NT2/D1 (cell line): ENCODE results near the gene AHNAK2.
"Not testable (repeated sequence)": the region's sequence is repeated elsewhere in the genome, so short reads cannot be mapped to it uniquely, and the experiment has no call there.

Experiments used
- DNase-seq: peaks from one replicate; pipeline ENCODE4 v3.0.0-alpha.2; 2011; ENCODE audit warnings: low read depth, low spot score
- H3K27me3 ChIP-seq: 2 replicates; pipeline ENCODE4 v1.6.0; 2011; ENCODE audit warnings: mild to moderate bottlenecking; ENCODE audit not compliant: insufficient read length, insufficient read depth
- H3K36me3 ChIP-seq: 2 replicates; pipeline ENCODE4 v1.6.1; 2011; ENCODE audit warnings: mild to moderate bottlenecking, low read length, mixed read lengths; ENCODE audit not compliant: insufficient read depth, insufficient read length
- H3K4me1 ChIP-seq: 2 replicates; pipeline ENCODE4 v1.5.1; 2011; ENCODE audit not compliant: insufficient read depth, insufficient read length
- H3K4me3 ChIP-seq: 2 replicates; pipeline ENCODE4 v1.5.1; 2011; ENCODE audit warnings: low read depth; ENCODE audit not compliant: insufficient read length
- H3K9ac ChIP-seq: 2 replicates; pipeline ENCODE4 v1.6.0; 2011; ENCODE audit warnings: low read depth; ENCODE audit not compliant: insufficient read length
- H3K9me3 ChIP-seq: 2 replicates; pipeline ENCODE4 v1.5.1; 2011; ENCODE audit warnings: mild to moderate bottlenecking, low read length; ENCODE audit not compliant: insufficient read depth
- SUZ12 ChIP-seq: IDR thresholded peaks from 2 replicates; pipeline ENCODE4 v1.6.1; 2011; ENCODE audit not compliant: insufficient read length, insufficient read depth; ENCODE audit errors: extremely low read depth
- YY1 ChIP-seq: IDR thresholded peaks from 2 replicates; pipeline ENCODE4 v1.6.1; 2011; ENCODE audit not compliant: insufficient read length, insufficient read depth
- ZNF274 ChIP-seq: IDR thresholded peaks from 2 replicates; pipeline ENCODE4 v1.6.1; 2011; ENCODE audit warnings: mild to moderate bottlenecking, low read depth, low read length

AHNAK2 gene

GRCh38 chr14:104945986-104946965 is 31.9 kb downstream of the AHNAK2 start:
- DNase-seq, H3K9me3 ChIP-seq, H3K9ac ChIP-seq, H3K27me3 ChIP-seq, H3K4me3 ChIP-seq, H3K4me1 ChIP-seq: not testable (repeated sequence)
- H3K36me3 ChIP-seq = peaks cover 13% of the 10 kb centered on the region

DNA sequence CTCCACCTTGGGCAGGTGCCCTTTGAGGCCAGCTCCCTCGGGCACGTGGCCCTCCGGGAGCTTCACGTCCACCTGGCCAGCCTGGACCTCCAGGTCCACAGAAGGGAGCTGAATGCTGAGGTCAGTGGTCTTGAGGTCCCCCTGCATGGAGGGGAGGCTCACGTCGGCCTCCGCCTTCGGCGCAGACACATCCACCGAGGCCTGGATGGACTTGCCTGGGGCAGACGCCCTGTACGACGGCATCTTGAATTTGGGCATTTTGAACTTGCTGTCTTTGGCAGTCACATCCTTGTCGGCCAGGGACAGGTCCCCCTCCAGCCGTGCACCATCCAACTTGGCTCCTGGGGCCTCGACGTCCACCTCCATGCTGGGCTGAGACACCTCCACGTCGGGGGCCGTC is 32.9 kb downstream of the AHNAK2 start:
- H3K4me1 ChIP-seq, H3K4me3 ChIP-seq, DNase-seq, H3K27me3 ChIP-seq, H3K9ac ChIP-seq, H3K9me3 ChIP-seq: not testable (repeated sequence)
- peaks cover 21% of the 10 kb centered on the region for H3K36me3 ChIP-seq

DNA sequence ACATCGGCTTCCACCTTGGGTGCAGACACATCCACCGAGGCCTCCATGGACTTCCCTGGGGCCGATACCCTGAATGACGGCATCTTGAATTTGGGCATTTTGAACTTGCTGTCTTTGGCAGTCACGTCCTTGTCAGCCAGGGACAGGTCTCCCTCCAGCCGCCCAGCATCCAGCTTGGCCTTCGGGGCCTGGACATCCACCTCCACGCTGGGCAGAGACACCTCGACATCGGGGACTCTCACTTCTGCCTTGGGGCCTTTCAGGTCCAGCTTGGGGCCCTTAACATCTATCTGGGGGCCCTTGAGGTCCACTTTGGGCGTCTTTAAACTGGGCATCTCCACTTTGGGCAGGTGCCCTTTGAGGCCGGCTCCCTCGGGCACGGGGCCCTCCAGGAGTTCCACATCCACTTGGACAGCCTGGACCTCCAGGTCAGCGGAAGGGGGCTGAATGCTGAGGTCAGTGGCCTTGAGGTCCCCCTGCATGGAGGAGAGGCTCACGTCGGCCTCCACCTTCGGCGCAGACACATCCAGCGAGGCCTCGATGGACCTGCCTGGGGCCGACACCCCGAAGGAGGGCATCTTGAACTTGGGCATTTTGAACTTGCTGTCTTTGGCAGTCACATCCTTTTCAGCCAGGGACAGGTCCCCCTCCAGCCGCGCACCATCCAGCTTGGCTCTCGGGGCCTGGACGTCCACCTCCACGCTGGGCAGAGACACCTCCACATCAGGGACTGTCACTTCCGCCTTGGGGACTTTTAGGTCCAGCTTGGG is 33.6 kb downstream of the AHNAK2 start:
- H3K4me3 ChIP-seq, DNase-seq, H3K9me3 ChIP-seq, H3K4me1 ChIP-seq, H3K27me3 ChIP-seq, H3K9ac ChIP-seq: not testable (repeated sequence)
- H3K36me3 ChIP-seq = peaks cover 27% of the 10 kb centered on the region

DNA sequence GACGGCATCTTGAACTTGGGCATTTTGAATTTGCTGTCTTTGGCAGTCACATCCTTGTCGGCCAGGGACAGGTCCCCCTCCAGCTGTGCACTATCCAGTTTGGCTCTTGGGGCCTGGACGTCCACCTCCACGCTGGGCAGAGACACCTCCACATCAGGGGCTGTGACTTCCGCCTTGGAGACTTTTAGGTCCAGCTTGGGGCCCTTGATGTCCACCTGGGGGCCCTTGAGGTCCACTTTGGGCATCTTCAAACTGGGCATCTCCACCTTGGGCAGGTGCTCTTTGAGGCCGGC is 34.2 kb downstream of the AHNAK2 start:
- not testable (repeated sequence) for H3K4me1 ChIP-seq, H3K9me3 ChIP-seq, H3K9ac ChIP-seq, H3K27me3 ChIP-seq, DNase-seq, H3K4me3 ChIP-seq
- H3K36me3 ChIP-seq = peaks cover 32% of the 10 kb centered on the region

DNA sequence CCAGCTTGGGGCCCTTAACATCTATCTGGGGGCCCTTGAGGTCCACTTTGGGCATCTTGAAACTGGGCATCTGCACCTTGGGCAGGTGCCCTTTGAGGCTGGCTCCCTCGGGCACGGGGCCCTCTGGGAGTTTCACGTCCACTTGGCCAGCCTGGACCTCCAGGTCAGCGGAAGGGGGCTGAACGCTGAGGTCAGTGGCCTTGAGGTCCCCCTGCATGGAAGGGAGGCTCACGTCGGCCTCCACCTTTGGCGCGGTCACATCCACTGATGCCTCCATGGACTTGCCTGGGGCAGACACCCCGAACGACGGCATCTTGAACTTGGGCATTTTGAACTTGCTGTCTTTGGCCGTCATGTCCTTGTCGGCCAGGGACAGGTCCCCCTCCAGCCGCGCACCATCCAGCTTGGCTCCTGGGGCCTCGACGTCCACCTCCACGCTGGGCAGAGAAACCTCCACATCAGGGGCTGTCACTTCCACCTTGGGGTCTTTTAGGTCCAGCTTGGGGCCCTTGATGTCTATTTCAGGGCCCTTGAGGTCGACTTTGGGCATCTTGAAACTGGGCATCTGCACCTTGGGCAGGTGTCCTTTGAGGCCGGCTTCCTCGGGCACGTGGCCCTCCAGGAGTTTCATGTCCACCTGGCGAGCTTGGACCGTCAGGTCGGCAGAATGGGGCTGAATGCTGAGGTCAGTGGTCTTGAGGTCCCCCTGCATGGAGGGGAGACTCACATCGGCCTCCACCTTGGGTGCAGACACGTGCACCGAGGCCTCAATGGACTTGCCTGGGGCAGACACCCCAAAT is 34.8 kb downstream of the AHNAK2 start:
- H3K36me3 ChIP-seq = peaks cover 32% of the 10 kb centered on the region
- not testable (repeated sequence) for H3K9me3 ChIP-seq, H3K9ac ChIP-seq, H3K27me3 ChIP-seq, H3K4me1 ChIP-seq, H3K4me3 ChIP-seq, DNase-seq

DNA sequence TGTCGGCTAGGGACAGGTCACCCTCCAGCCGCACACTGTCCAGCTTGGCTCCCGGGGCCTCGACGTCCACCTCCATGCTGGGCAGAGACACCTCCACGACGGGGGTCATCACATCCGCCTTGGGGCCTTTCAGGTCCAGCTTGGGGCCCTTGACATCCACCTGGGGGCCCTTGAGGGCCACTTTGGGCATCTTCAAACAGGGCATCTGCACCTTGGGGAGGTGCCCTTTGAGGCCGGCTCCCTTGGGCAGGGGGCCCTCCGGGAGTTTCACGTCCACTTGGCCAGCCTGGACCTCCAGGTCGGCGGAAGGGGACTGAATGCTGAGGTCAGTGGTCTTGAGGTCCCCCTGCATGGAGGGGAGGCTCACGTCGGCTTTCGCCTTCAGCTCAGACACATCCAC is 35.6 kb downstream of the AHNAK2 start:
- Histone ChIP-seq H3K4me3 (no peak overlapping the region), H3K9ac (no peak overlapping the region), H3K27me3 (no peaks in the 10 kb centered on the region), H3K9me3 (no peaks in the 10 kb centered on the region), H3K4me1 (no peaks in the 10 kb centered on the region), H3K36me3 (peaks cover 32% of the 10 kb centered on the region)
- no peak for DNase-seq
- TF ChIP-seq YY1 (no peak), ZNF274 (no peak), SUZ12 (no peak)

GRCh38 chr14:104941508-104942365 is 36.4 kb downstream of the AHNAK2 start:
- H3K9ac ChIP-seq = no peak overlapping the region
- no peak for TF ChIP-seq YY1
- no peak for TF ChIP-seq SUZ12
- no peak for TF ChIP-seq ZNF274
- H3K4me3 ChIP-seq = no peak overlapping the region
- no peaks in the 10 kb centered on the region for H3K4me1 ChIP-seq
- DNase-seq = no peak
- peaks cover 37% of the 10 kb centered on the region for H3K36me3 ChIP-seq
- H3K27me3 ChIP-seq = no peaks in the 10 kb centered on the region
- H3K9me3 ChIP-seq = no peaks in the 10 kb centered on the region
